GM12892 (cell line): ENCODE data around the gene SUSD4.
"Not testable (repeated sequence)": the region's sequence is repeated elsewhere in the genome, so short reads cannot be mapped to it uniquely, and the experiment has no call there.

Experiments
- DNase-seq: peaks from one replicate; pipeline ENCODE4 v3.0.0; 2011; ENCODE audit not compliant: insufficient read length
- FAIRE-seq: peaks from 2 replicates; lab custom pipeline; 2011; peaks lifted over from hg19 to GRCh38; lab: Jason Lieb, UNC
- POLR2A ChIP-seq: IDR thresholded peaks from 2 replicates; pipeline ENCODE4 v1.6.1; 2011; ENCODE audit warnings: low read depth, low read length, control low read depth
- POLR2AphosphoS5 ChIP-seq: IDR thresholded peaks from 2 replicates; pipeline ENCODE4 v1.6.1; 2011; ENCODE audit warnings: low read depth, low read length, control low read depth
- TAF1 ChIP-seq: IDR thresholded peaks from 2 replicates; pipeline ENCODE4 v1.6.1; 2011; ENCODE audit warnings: low read depth, mild to moderate bottlenecking, control low read depth, low read length, borderline replicate concordance

Gene SUSD4

GRCh38 chr1:223308136-223308535 lies 55.8 kb downstream of the SUSD4 start:
- TF ChIP-seq POLR2AphosphoS5 (no peak), POLR2A (no peak), TAF1 (no peak)
- no peak for DNase-seq
- no peak for FAIRE-seq

GRCh38 chr1:223307544-223307943 lies 56.4 kb downstream of the SUSD4 start:
- TF ChIP-seq TAF1 (no peak), POLR2A (no peak), POLR2AphosphoS5 (no peak)
- DNase-seq: no peak
- FAIRE-seq: no peak

- TF ChIP-seq POLR2A (no peak), TAF1 (no peak), POLR2AphosphoS5 (no peak)
- DNase-seq (no peak), FAIRE-seq (no peak)
Measured at GRCh38 chr1:223304931-223305330, 59.0 kb downstream of the SUSD4 start.

- FAIRE-seq (no peak), DNase-seq (no peak)
- no peak for TF ChIP-seq POLR2A
- TF ChIP-seq POLR2AphosphoS5: no peak
- TF ChIP-seq TAF1: no peak
Measured at GRCh38 chr1:223301371-223301770, 62.6 kb downstream of the SUSD4 start.

- TF ChIP-seq POLR2A (no peak), TAF1 (no peak), POLR2AphosphoS5 (no peak)
- FAIRE-seq (no peak), DNase-seq (no peak)
Measured at GRCh38 chr1:223299553-223299952, 64.4 kb downstream of the SUSD4 start.

GRCh38 chr1:223298701-223299100 lies 65.3 kb downstream of the SUSD4 start:
- no peak for FAIRE-seq
- no peak for DNase-seq
- TF ChIP-seq POLR2A: no peak
- TF ChIP-seq TAF1: no peak
- TF ChIP-seq POLR2AphosphoS5: no peak

GRCh38 chr1:223297800-223298199 lies 66.2 kb downstream of the SUSD4 start:
- no peak for FAIRE-seq
- TF ChIP-seq TAF1 (no peak), POLR2AphosphoS5 (no peak), POLR2A (no peak)
- no peak for DNase-seq

- DNase-seq (no peak), FAIRE-seq (no peak)
- no peak for TF ChIP-seq POLR2A
- no peak for TF ChIP-seq TAF1
Measured at GRCh38 chr1:223291796-223292195, 72.2 kb downstream of the SUSD4 start.

- FAIRE-seq (no peak), DNase-seq (no peak)
- TF ChIP-seq POLR2AphosphoS5: no peak
- no peak for TF ChIP-seq POLR2A
- no peak for TF ChIP-seq TAF1
Measured at GRCh38 chr1:223290397-223290796, 73.6 kb downstream of the SUSD4 start.

GRCh38 chr1:223289621-223290020 lies 74.4 kb downstream of the SUSD4 start:
- FAIRE-seq (no peak), DNase-seq (no peak)
- TF ChIP-seq POLR2A (no peak), POLR2AphosphoS5 (no peak), TAF1 (no peak)

GRCh38 chr1:223288826-223289225 lies 75.2 kb downstream of the SUSD4 start:
- FAIRE-seq (no peak), DNase-seq (no peak)

GRCh38 chr1:223285452-223285851 lies 78.5 kb downstream of the SUSD4 start:
- DNase-seq (no peak), FAIRE-seq (no peak)
- TF ChIP-seq POLR2AphosphoS5 (no peak), TAF1 (no peak), POLR2A (no peak)

More at GRCh38 chr1:223288826-223289225, 75.2 kb downstream of the SUSD4 start:
- TF ChIP-seq POLR2AphosphoS5 (no peak), POLR2A (no peak), TAF1 (no peak)

GRCh38 chr1:223283697-223284096 lies 80.3 kb downstream of the SUSD4 start:
- not testable (repeated sequence) for DNase-seq

GRCh38 chr1:223278311-223278710 lies 85.7 kb downstream of the SUSD4 start:
- not testable (repeated sequence) for DNase-seq, FAIRE-seq

More at GRCh38 chr1:223283697-223284096, 80.3 kb downstream of the SUSD4 start:
- FAIRE-seq: not testable (repeated sequence)
